GM12891 (cell line): ENCODE results near the gene PKP2.

ENCODE experiments used
- PAX5 ChIP-seq: IDR thresholded peaks from 2 replicates; pipeline ENCODE4 v1.6.1; 2011; ENCODE audit warnings: low read length, moderate library complexity, mild to moderate bottlenecking; ENCODE audit not compliant: insufficient read depth, severe bottlenecking
- POLR2A ChIP-seq: IDR thresholded peaks from 2 replicates; pipeline ENCODE4 v1.6.1; 2011; ENCODE audit warnings: low read depth, low read length, control low read depth
- POLR2AphosphoS5 ChIP-seq: IDR thresholded peaks from 2 replicates; pipeline ENCODE4 v1.6.1; 2011; ENCODE audit warnings: low read depth, low read length, control low read depth
- TAF1 ChIP-seq: IDR thresholded peaks from 2 replicates; pipeline ENCODE4 v1.6.1; 2011; ENCODE audit warnings: low read depth, low read length, control low read depth

- no peak for TF ChIP-seq TAF1
- TF ChIP-seq POLR2AphosphoS5 = no peak
- TF ChIP-seq POLR2A = no peak
- TF ChIP-seq PAX5 = no peak
Measured at GRCh38 chr12:32918890-32919801, 22.6 kb upstream of the PKP2 start.
